NCI-H526 (cell line): Measurements from ENCODE around the gene AMPD3.
"Not testable (repeated sequence)": the region's sequence is repeated elsewhere in the genome, so short reads cannot be mapped to it uniquely, and the experiment has no call there.

Experiments used
- DNase-seq, 2 experiments: peaks; one replicate each; lab custom pipeline; 2025; lab: John Stamatoyannopoulos, UW

Gene AMPD3

DNA sequence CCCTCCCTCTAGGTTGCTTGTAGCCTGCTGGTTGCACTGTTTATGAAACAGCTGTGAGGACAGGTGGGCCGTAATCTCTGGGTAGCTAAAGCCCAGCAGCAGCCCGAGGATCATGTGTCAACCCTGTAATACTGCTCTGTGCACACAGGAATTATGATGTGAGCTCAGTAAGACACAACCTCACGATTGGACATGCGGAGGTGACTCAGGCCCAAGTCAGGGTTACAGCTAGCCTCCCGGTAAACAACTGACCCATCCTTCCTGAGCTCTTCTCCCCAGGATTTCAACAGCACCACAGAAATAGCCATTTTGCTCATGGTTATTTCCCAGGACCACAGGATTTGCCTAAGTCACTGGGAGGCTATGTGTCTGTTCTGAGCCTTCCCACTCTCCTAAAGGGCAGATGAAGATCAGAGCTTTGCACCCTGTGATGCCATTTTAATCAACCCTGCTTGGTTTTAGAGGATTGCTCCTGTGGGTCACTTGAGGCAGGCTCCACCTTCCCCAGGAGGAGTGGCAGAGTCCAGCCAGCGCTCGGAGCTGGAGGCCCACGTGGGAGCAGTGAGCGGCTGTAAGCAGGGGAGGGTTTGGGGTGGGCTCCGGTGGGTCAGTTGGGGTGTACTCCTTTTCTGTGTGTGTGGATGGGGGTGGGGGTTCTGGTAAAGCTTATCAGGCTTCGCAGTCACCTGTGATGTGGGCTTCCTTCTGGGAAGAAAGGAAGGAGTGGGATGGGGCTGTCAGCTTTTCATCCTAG is at the start of gene AMPD3:
Gene AMPD3 (plus strand): TSS at position 387 of the 754 bp plus-strand sequence. CDS start 6,256 bp downstream, outside the sequence.
- peak; percentile 85 to 91 for DNase-seq

DNA sequence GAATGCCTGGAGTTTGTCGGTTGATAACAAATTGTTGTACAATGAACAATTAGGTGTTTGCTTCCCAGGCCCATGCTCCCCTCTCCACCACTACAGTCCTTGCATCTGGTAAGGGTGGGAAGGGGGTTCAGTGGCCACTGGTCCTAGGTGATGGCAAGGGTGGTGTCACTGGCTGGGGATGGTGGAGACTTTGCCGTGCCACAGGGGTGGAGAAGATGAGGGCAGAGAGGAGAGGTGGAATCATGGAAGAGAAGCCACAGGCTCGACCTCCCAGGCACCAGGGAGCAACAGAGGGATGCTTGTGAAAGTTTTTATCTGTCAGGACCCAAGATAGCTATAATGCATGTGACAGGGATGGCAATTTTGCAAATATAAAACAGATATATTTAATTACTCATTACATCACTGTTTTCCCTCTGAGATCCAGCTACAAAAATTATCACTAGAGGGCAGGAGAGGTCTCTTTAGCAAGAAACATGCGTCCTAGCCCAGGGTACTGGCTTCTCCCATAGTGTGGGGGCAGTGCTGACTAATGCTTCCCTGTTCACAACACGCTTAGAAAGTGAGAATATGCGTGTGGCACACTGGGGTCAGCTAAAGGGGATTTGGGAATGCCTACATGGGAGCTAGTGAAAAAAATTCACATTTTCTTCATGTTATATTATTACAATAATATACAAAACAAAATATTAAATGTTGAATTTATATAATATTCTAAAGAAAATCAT is 49.0 kb upstream of the AMPD3 start:
- DNase-seq, result peak; percentile 85 to 96

DNA sequence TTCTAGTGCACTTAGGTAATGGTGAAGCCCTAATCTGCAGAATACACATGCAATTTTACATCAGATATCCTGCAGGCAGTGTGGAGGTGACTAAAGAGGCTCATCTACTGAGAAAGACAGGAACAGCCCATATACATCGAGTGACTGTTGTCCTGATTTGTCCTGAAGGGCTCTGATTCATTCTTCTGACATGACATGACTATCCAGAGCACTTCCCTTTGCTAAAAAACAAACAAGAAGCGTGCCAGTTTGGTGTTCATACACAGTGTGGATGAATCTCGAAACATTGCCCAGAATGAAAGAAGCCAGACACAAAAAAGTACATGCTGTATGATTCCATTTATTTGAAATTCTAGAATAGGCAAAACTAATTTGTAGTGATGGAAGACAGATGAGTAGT is 48.0 kb upstream of the AMPD3 start:
- no peak for DNase-seq

DNA sequence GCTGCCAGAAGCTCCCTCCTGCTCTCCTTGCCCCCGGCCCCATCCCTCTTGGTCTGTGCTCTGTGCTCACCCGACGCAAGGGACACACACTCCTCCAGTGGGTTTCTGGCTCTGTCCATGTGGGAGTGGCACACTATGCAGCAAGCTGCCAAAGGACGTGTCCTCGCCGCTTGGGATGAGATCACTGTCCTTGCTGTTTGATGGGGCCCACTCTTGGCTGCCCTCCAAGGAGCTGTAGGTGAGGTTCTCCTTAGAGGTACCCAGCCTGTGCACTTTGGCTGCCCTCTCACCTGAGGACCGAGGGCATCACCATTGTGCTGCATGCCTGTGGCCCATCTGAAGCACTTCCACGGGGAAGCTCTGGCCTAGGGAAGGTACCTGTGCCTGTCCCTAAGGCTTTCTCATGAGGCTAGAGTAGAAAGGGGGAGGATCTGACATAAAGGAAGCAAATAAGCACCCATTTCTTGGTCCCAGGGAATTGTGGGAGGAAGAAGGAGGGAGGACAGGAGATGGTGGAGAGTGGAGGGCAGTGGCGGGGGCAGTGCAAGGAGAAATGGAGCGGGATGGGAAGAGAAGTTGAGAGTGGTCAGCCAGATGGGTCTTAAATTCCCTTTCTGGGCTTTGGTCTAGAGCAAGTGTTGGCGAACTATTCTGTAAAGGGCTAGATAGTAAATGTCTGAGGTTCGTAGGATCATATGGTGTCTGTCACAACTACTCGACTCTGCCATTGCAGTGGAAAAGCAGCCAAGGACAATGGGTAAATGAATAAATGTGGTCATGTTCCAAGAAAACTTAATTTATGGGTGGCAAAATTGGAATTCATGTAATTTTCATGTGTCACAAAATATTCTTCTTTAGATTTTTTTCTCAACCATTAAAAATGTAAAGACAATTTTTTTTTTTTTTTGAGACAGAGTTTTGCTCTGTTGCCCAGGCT is 47.0 kb upstream of the AMPD3 start:
- DNase-seq, result no peak

DNA sequence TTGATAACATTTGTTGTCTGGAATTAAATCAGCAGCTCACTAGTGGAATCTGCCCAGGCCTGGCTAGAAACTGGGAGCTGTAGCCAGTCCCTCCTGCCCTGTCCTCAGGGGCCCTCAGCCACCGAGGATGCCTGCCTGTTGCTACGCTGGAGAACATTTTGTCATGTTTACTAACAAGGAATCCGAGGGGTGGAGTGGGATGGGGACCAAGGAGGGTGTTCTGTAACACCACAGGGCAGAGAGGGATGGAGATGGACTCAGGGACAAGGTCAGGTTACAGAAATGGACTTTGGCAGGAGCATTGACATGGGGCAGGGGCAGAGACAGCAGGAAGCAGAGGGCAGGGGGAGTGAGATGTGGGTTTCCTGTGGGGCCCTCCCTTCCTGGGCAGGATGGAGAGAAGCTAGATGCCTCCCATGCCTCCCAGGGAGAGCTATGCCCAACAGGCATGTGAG is 45.8 kb upstream of the AMPD3 start:
- no peak for DNase-seq

GRCh38 chr11:10410106-10410843 is 44.8 kb upstream of the AMPD3 start:
- DNase-seq, result peak in 1 of 2 experiments; percentile 28

DNA sequence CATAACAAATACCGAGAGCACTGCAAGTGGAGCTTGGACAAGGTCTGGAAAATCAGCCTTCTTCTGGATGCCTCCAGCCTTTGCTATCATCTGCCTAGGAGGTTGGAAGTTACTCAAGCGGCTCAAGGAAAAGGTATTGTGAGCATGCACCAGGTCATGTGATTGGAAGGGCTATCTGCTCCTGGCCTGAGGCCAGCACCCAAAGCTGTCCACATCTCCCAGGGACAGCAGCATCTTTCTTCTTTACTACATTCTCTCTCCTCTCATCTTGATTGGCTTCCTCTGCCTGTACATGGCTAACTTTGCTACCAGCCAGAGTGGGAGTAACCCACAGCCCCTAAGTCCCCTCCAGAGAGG is 44.2 kb upstream of the AMPD3 start:
- DNase-seq, result no peak

- no peak for DNase-seq
Observed at GRCh38 chr11:10412266-10412665, 42.8 kb upstream of the AMPD3 start.

GRCh38 chr11:10413268-10413667 is 41.8 kb upstream of the AMPD3 start:
- DNase-seq, result peak; percentile 55 to 61

DNA sequence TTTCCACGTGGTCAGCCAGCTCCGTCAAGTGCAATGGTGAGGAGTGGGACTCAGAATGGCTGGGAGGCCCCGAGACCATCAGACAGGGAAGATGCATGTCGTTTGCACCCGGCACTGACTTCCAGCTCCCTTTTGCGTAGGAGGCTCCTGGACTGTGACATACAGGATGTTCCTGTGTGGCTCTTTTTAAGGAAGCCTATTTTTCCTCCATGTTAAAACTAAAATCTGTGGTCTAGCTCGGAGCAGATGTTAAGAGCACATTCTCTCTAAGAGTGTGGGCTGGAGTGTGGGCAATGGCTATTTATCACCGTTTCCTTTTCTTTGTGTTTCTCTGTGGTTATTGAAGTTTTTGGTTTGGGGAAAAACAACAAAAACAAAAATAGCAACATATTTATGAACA is 40.9 kb upstream of the AMPD3 start:
- no peak for DNase-seq

GRCh38 chr11:10414659-10415058 is 40.4 kb upstream of the AMPD3 start:
- no peak for DNase-seq

GRCh38 chr11:10415817-10416392 is 39.2 kb upstream of the AMPD3 start:
- no peak for DNase-seq

DNA sequence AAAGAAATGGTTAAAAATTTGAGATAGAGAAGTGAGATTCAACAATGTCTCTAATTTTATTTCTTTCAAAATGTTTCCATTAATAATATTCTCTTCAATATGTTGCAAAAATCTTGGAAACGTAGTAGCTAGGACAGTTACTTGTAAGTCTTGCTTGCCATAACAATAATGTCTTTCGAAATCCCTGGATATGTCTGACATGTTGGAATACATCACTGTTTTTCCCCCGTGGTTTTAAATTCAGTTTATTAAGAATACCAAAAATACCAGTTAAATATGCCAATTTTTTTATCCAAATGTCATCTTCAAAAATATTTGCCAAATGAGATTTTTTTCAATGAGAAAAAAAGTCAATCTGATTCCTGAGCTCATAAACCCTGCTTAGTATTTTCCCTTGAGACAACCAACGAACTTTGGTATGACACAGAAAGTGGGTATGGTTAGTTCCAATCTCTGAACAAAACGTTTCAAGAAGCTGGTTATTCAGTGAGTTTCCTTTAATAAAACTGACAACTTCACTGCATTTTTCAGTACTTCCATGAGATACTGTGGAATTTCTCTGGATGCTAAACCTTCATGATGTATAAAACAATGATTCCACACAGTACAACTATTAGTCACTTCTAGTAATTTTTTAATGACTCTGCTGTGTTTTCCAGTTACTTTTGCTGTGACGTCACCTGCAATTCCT is 36.7 kb upstream of the AMPD3 start:
- DNase-seq, result no peak

GRCh38 chr11:10418950-10419310 is 36.1 kb upstream of the AMPD3 start:
- DNase-seq, result no peak

GRCh38 chr11:10426475-10426874 is 28.6 kb upstream of the AMPD3 start:
- no peak for DNase-seq

GRCh38 chr11:10428453-10428852 is 26.6 kb upstream of the AMPD3 start:
- DNase-seq, result no peak

DNA sequence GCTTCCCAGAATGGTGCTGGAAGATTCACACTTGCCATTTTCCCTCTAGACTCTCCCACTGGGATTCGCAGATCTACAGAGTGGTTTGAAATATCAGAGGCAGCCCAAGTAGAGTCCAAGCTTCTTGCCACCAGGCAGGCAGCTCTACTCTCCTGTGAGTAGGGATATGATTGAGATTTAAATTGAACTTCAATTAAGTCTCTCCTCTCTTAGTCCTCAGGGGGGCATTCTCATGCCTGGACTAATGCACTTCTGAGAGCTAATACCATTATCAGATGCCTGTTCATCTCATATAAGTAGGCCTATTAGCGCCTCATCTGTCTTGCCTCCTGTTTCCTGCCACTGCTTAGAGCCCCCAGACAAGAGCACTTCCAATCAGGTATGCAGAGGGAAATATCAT is 25.5 kb upstream of the AMPD3 start:
- DNase-seq, result no peak

DNA sequence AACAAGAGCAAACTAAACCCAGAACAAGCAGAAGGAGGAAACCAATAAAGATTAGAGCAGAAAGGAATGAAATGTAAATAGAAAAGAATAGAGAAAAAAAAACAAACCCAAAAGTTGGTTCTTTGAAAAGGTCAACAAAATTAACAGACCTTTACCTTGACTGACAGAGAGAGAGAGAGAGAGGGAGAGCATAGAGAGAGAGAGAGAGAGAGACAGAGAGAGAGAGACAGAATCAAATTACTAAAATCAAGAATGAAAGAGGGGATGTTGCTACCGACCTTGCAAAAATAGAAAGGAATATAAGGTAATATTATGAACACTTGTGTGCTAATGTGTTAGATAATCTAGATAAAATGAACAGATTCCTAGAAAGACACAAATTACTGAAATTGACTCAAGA is 22.6 kb upstream of the AMPD3 start:
- DNase-seq, result no peak

DNA sequence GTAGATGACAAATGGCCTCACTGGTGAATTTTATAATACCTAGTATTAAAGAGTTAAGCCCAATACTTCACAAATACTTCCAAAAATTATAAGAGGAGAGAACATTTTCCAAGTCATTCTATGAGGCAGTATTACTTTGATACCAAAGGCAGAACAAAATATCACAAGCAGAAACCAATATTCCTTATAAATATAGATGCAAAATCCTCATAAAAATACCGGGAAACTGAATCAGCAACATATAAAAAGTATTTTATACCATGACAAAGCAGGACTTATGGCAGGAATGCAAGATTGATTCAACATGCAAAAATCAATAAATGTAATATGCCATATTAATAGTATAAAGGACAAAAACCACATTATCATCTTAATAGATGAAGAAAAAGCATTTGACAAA is 22.1 kb upstream of the AMPD3 start:
- DNase-seq, result no peak

GRCh38 chr11:10436224-10436623 is 18.8 kb upstream of the AMPD3 start:
- DNase-seq, result no peak

GRCh38 chr11:10436683-10437082 is 18.4 kb upstream of the AMPD3 start:
- not testable (repeated sequence) for DNase-seq
